ENCODE data around the gene GLT6D1. TPM values are rescaled to one million over a fixed set of nuclear protein-coding genes. Genes with fewer than 3 reads are reported as not detected.
"Not testable (repeated sequence)": the region's sequence is repeated elsewhere in the genome, so short reads cannot be mapped to it uniquely, and the experiment has no call there.

GLT6D1 gene
- total RNA-seq, 4 donors from 2014 or later: not detected

DNA sequence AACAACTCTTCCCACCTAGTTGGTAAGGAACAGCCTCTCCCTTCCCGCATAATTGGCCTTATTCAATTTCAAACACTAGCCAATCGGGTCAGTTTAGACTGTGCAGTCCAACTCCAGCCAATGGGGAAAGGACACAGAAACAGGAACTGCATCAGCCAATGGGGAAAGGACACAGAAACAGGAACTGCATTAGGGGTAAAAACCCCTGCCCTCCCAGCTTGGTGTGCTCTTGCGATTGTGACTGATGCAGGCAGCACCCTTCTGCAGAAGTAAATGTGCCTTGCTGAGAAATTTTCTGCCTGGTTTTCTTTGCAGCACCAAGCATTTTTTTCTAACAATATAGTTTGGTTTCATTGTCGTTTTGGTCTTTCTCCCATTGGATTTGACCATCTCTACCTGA is 8.5 kb upstream of the GLT6D1 start:
- DNase-seq: no peak
- Histone ChIP-seq H3K4me1 (no peaks in the 10 kb centered on the region), H3K27me3 (no peaks in the 10 kb centered on the region), H3K4me3 (no peak overlapping the region), H3K36me3 (no peaks in the 10 kb centered on the region), H3K27ac (no peak overlapping the region), H3K9me3 (peaks cover 37 to 39% of the 10 kb centered on the region in 2 donors)
- intact Hi-C loops (cut with DNase I; ENCODE audit: low total_unique reads) (no loop called here), in situ Hi-C loops (cut with MboI; ENCODE audit: low pct_ligation_motif_present in 1 of 4, low pct_unique_long_range_greater_than_20kb in 1 of 4, low sequenced_read_pairs in 3 of 4) (no loop called here)
- no peak for TF ChIP-seq EP300 (IDR thresholded peaks at IDR 0.05; ENCODE audit: low read depth)
- TF ChIP-seq, protein P1, sequence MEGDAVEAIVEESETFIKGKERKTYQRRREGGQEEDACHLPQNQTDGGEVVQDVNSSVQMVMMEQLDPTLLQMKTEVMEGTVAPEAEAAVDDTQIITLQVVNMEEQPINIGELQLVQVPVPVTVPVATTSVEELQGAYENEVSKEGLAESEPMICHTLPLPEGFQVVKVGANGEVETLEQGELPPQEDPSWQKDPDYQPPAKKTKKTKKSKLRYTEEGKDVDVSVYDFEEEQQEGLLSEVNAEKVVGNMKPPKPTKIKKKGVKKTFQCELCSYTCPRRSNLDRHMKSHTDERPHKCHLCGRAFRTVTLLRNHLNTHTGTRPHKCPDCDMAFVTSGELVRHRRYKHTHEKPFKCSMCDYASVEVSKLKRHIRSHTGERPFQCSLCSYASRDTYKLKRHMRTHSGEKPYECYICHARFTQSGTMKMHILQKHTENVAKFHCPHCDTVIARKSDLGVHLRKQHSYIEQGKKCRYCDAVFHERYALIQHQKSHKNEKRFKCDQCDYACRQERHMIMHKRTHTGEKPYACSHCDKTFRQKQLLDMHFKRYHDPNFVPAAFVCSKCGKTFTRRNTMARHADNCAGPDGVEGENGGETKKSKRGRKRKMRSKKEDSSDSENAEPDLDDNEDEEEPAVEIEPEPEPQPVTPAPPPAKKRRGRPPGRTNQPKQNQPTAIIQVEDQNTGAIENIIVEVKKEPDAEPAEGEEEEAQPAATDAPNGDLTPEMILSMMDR (IDR thresholded peaks at IDR 0.05): no peak
- no peak for TF ChIP-seq POLR2A (IDR thresholded peaks at IDR 0.05)
- TF ChIP-seq POLR2AphosphoS5 (IDR thresholded peaks at IDR 0.05): no peak
- 85 to 96% methylated on average over 3 to 4 of the region's 4 CpGs for WGBS, 2 donors (ENCODE audit: low coverage in 1 of 2)

DNA sequence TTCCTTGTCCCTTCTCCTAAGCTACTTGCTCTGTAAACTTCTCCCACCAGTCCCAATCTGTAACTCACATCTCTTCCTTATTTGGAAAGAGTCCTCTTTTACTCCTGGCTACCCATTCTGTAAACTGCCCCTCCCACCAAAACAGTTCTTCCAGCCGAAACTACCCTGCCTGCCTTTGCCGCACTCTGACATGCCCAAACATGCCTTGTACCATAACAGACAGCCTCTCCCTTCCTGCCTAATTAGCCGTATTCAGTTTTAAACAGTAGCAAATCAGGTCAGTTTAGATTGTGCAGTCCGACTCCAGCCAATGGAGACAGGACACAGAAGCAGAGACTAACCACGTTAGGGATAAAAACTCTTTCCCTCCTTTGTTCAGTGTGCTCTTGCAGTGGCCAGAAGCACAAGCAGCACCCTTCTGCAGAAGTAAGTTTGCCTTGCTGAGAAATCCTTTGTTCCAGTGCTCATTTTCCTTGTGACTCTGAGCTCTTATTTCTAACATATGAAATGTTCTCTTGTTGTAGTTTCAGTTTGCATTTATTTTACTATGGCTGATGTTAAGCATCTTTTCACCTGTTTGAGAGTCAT is 5.4 kb upstream of the GLT6D1 start:
- WGBS, 2 donors (ENCODE audit: low coverage in 1 of 2): 79 to 91% methylated on average over 4 to 5 of the region's 5 CpGs
- DNase-seq: no peak
- no peaks in the 10 kb centered on the region for H3K36me3 ChIP-seq
- peaks cover 37 to 39% of the 10 kb centered on the region in 2 donors for H3K9me3 ChIP-seq
- TF ChIP-seq POLR2AphosphoS5 (IDR thresholded peaks at IDR 0.05) (no peak), POLR2A (IDR thresholded peaks at IDR 0.05) (no peak), EP300 (IDR thresholded peaks at IDR 0.05; ENCODE audit: low read depth) (no peak)
- TF ChIP-seq, protein P1 (IDR thresholded peaks at IDR 0.05): no peak
- H3K27ac ChIP-seq: no peak overlapping the region
- in situ Hi-C loops (cut with MboI; ENCODE audit: low pct_ligation_motif_present in 1 of 4, low pct_unique_long_range_greater_than_20kb in 1 of 4, low sequenced_read_pairs in 3 of 4) (no loop called here), intact Hi-C loops (cut with DNase I; ENCODE audit: low total_unique reads) (no loop called here)
- no peak overlapping the region for H3K4me3 ChIP-seq
- no peaks in the 10 kb centered on the region for H3K4me1 ChIP-seq
- peaks cover 15% of the 10 kb centered on the region for H3K27me3 ChIP-seq

DNA sequence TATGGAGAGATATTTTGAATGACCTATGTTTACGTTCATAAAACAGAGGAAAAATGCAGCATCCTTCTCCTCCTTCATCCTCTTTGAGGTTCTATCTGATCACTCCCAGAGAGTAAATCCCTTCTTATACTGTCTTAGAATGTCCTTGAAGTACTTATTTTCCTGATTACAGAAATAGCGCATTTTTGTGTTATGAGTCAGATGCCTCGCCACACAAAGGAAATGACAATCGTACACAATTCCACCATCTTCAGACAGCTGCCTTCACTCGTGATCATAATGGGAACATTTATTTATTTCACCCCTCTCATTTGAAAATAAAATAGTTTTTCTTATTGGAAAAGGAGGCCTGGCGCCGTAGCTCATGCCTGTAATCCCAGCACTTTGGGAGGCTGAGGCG is 2.4 kb upstream of the GLT6D1 start:
- in situ Hi-C loops (cut with MboI; ENCODE audit: low pct_ligation_motif_present in 1 of 4, low pct_unique_long_range_greater_than_20kb in 1 of 4, low sequenced_read_pairs in 3 of 4) (no loop called here), intact Hi-C loops (cut with DNase I; ENCODE audit: low total_unique reads) (no loop called here)
- Histone ChIP-seq H3K4me3 (no peak overlapping the region), H3K27me3 (peaks cover 30% of the 10 kb centered on the region), H3K4me1 (no peaks in the 10 kb centered on the region), H3K9me3 (peaks cover 13 to 16% of the 10 kb centered on the region in 2 donors), H3K36me3 (no peaks in the 10 kb centered on the region), H3K27ac (no peak overlapping the region)
- no peak for DNase-seq
- WGBS, 2 donors (ENCODE audit: low coverage in 1 of 2): 57 to 67% methylated on average over 5 to 8 of the region's 8 CpGs
- TF ChIP-seq EP300 (IDR thresholded peaks at IDR 0.05; ENCODE audit: low read depth) (no peak), POLR2A (IDR thresholded peaks at IDR 0.05) (no peak), POLR2AphosphoS5 (IDR thresholded peaks at IDR 0.05) (no peak)
- TF ChIP-seq, protein P1 (IDR thresholded peaks at IDR 0.05): no peak

DNA sequence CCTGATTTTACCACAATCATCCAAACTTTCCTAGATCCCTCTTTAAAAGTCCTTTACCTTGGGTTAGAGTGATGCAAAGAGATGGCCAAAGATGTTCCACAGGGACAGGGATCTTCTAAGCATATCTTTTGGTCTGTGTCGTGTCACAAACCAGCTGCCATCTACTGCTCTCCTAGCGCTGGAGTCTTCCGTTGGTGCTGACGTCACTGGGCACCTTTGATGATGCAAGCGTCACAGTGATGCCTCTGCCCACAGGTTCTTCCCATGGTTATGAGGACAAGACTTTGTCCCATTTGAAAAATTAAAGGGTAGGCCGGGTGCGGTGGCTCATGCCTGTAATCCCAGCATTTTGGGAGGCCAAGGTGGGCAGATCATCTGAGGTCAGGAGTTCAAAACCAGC is 1.7 kb upstream of the GLT6D1 start:
- H3K4me3 ChIP-seq: no peak overlapping the region
- intact Hi-C loops (cut with DNase I; ENCODE audit: low total_unique reads) (no loop called here), in situ Hi-C loops (cut with MboI; ENCODE audit: low pct_ligation_motif_present in 1 of 4, low pct_unique_long_range_greater_than_20kb in 1 of 4, low sequenced_read_pairs in 3 of 4) (no loop called here)
- WGBS, 2 donors (ENCODE audit: low coverage in 1 of 2): 82 to 91% methylated on average over 7 of the region's 7 CpGs
- no peaks in the 10 kb centered on the region for H3K36me3 ChIP-seq
- H3K9me3 ChIP-seq: peaks cover 13 to 14% of the 10 kb centered on the region in 2 donors
- DNase-seq: no peak
- no peaks in the 10 kb centered on the region for H3K4me1 ChIP-seq
- no peak overlapping the region for H3K27ac ChIP-seq
- H3K27me3 ChIP-seq: peaks cover 30% of the 10 kb centered on the region
- TF ChIP-seq, protein P1 (IDR thresholded peaks at IDR 0.05): no peak
- no peak for TF ChIP-seq POLR2AphosphoS5 (IDR thresholded peaks at IDR 0.05)
- TF ChIP-seq EP300 (IDR thresholded peaks at IDR 0.05; ENCODE audit: low read depth): no peak
- no peak for TF ChIP-seq POLR2A (IDR thresholded peaks at IDR 0.05)

DNA sequence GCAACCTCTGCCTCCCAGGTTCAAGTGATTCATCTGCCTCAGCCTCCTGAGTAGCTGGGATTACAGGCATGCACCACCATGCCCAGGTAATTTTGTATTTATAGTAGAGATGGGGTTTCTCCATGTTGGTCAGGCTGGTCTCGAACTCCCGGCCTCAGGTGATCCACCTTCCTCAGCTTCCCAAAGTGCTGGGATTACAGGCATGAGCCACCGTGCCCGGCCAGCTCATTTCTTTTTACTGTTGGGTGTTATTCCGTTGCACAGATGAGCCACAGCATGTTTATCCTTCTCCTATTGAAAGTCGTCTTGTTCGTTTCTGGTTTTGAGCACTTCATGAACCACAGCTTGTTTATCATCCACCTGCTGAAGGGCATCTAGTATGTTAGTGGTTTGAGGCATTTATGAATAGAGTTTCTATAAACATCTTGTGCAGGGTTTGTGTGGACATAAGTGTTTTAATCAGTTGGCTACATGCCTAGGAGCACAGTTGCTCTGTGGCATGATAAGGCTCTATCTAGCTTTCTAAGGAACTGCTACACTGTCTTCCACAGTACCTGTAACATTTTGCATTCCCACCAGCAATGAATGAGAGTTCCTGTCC is 2.3 kb downstream of the GLT6D1 start:
- H3K4me3 ChIP-seq; H3K36me3 ChIP-seq; H3K4me1 ChIP-seq; intact Hi-C loops (cut with DNase I; ENCODE audit: low total_unique reads); H3K27ac ChIP-seq; H3K9me3 ChIP-seq; DNase-seq; in situ Hi-C loops (cut with MboI; ENCODE audit: low pct_ligation_motif_present in 1 of 4, low pct_unique_long_range_greater_than_20kb in 1 of 4, low sequenced_read_pairs in 3 of 4): not testable (repeated sequence)
- H3K27me3 ChIP-seq: peaks cover 40% of the 10 kb centered on the region
- 68 to 83% methylated on average over 6 to 7 of the region's 7 CpGs for WGBS, 2 donors (ENCODE audit: low coverage in 1 of 2)

Measured in transverse colon (tissue), 4 donors.